ENCODE data around the gene ZNF511. TPM values are rescaled to one million over a fixed set of nuclear protein-coding genes. Genes with fewer than 3 reads are reported as not detected.

Gene ZNF511
- total RNA-seq, 1 donor from 2014 or later: 56.7 TPM

GRCh38 chr10:133358162-133358924 is 49.6 kb downstream of the ZNF511 start:
- ChIA-PET CTCF (no interaction called here), POLR2A (interaction anchor here (0.6 to 3.0 kb wide), 10 partner anchors 11 to 81 kb away, joined by 4 to 19 read pairs (median 8); partner anchors contain the start of genes CALY, ECHS1, MTG1 and PAOX)
- no peak overlapping the region for H3K27ac Mint-ChIP-seq
- DNase-seq: no peak
- H3K9me3 Mint-ChIP-seq: no peaks in the 10 kb centered on the region
- H3K27me3 Mint-ChIP-seq: no peaks in the 10 kb centered on the region
- peaks cover 15% of the 10 kb centered on the region for H3K36me3 Mint-ChIP-seq (ENCODE audit: low read depth)
- H3K4me1 Mint-ChIP-seq: peaks cover 31% of the 10 kb centered on the region
- intact Hi-C loops (cut with micrococcal nuclease): loop anchor here (1.0 kb wide), 2 partner anchors 15 to 31 kb away; partner anchors contain the start of gene ECHS1
- no peak for ATAC-seq (ENCODE audit: low read depth)
- TF ChIP-seq CTCF (IDR thresholded peaks at IDR 0.05): no peak
- H3K4me3 Mint-ChIP-seq: no peak overlapping the region

- ChIA-PET POLR2A (interaction anchor here (1.9 to 3.0 kb wide), 2 partner anchors 14 to 23 kb away, joined by 8 to 19 read pairs; partner anchors contain the start of genes CALY and ECHS1), CTCF (no interaction called here)
- intact Hi-C loops (cut with micrococcal nuclease): loop anchor here (1.0 kb wide), 2 partner anchors 14 to 30 kb away; partner anchors contain the start of gene ECHS1
- Mint-ChIP-seq H3K27me3 (no peaks in the 10 kb centered on the region), H3K4me1 (peaks cover 31% of the 10 kb centered on the region), H3K4me3 (no peak overlapping the region), H3K36me3 (ENCODE audit: low read depth) (peaks cover 15% of the 10 kb centered on the region), H3K9me3 (no peaks in the 10 kb centered on the region), H3K27ac (no peak overlapping the region)
- no peak for ATAC-seq (ENCODE audit: low read depth)
- no peak for DNase-seq
- TF ChIP-seq CTCF (IDR thresholded peaks at IDR 0.05): no peak
Measured at GRCh38 chr10:133358925-133359310, 50.2 kb downstream of the ZNF511 start.

GRCh38 chr10:133359554-133359971 is 50.8 kb downstream of the ZNF511 start:
- no peak overlapping the region for H3K4me3 Mint-ChIP-seq
- no peak for DNase-seq

GRCh38 chr10:133359972-133360610 is 51.4 kb downstream of the ZNF511 start:
- peaks cover 22% of the 10 kb centered on the region for H3K36me3 Mint-ChIP-seq (ENCODE audit: low read depth)
- peaks cover 31% of the 10 kb centered on the region for H3K4me1 Mint-ChIP-seq
- no peak for ATAC-seq (ENCODE audit: low read depth)
- no peak overlapping the region for H3K27ac Mint-ChIP-seq
- TF ChIP-seq CTCF (IDR thresholded peaks at IDR 0.05): no peak
- no peak for DNase-seq
- H3K27me3 Mint-ChIP-seq: no peaks in the 10 kb centered on the region
- intact Hi-C loops (cut with micrococcal nuclease): no loop called here
- POLR2A ChIA-PET: interaction anchor here (1.2 to 3.0 kb wide), 3 partner anchors 13 to 18 kb away, joined by 3 to 19 read pairs (median 13); partner anchors contain the start of gene ECHS1
- CTCF ChIA-PET: no interaction called here
- H3K9me3 Mint-ChIP-seq: no peaks in the 10 kb centered on the region
- no peak overlapping the region for H3K4me3 Mint-ChIP-seq

More at GRCh38 chr10:133359554-133359971, 50.8 kb downstream of the ZNF511 start:
- TF ChIP-seq CTCF (IDR thresholded peaks at IDR 0.05): no peak
- Mint-ChIP-seq H3K9me3 (no peaks in the 10 kb centered on the region), H3K27me3 (no peaks in the 10 kb centered on the region), H3K4me1 (peaks cover 31% of the 10 kb centered on the region), H3K36me3 (ENCODE audit: low read depth) (peaks cover 19% of the 10 kb centered on the region), H3K27ac (no peak overlapping the region)
- intact Hi-C loops (cut with micrococcal nuclease): no loop called here
- no peak for ATAC-seq (ENCODE audit: low read depth)
- POLR2A ChIA-PET: interaction anchor here (3.0 kb wide), 1 partner anchor 14 kb away, joined by 19 read pairs; the partner anchor contains the start of gene ECHS1
- CTCF ChIA-PET: no interaction called here

GRCh38 chr10:133361227-133361626 is 52.5 kb downstream of the ZNF511 start:
- POLR2A ChIA-PET: interaction anchor here (0.9 to 2.3 kb wide), 5 partner anchors 12 to 32 kb away, joined by 3 to 13 read pairs (median 3); partner anchors contain the start of genes ECHS1 and MTG1
- ATAC-seq (ENCODE audit: low read depth) (no peak), DNase-seq (no peak)
- no peaks in the 10 kb centered on the region for H3K27me3 Mint-ChIP-seq
- H3K4me3 Mint-ChIP-seq: peak overlapping the region; percentile 13
- no peak for TF ChIP-seq CTCF (IDR thresholded peaks at IDR 0.05)
- H3K4me1 Mint-ChIP-seq: peaks cover 28% of the 10 kb centered on the region
- H3K27ac Mint-ChIP-seq: peak overlapping the region; percentile 66
- H3K9me3 Mint-ChIP-seq: no peaks in the 10 kb centered on the region
- CTCF ChIA-PET: interaction anchor here (0.6 to 1.0 kb wide), 3 partner anchors 32 to 130 kb away, joined by 3 to 4 read pairs (median 3); no protein-coding TSS in a partner anchor
- peaks cover 34% of the 10 kb centered on the region for H3K36me3 Mint-ChIP-seq (ENCODE audit: low read depth)
- intact Hi-C loops (cut with micrococcal nuclease): no loop called here

All from activated B cell treated with CpG ODN at 0.5 μM for 24 hours (primary cell).